GM12801 (cell line): Measurements from ENCODE around the gene ANKS1B.

Experiments
- TF ChIP-seq, protein P1 (sequence below): IDR thresholded peaks from one replicate; pipeline ENCODE4 v1.5.1; 2011; ENCODE audit warnings: control low read depth; ENCODE audit not compliant: insufficient read length; ENCODE audit errors: extremely low read depth

The ANKS1B gene

DNA sequence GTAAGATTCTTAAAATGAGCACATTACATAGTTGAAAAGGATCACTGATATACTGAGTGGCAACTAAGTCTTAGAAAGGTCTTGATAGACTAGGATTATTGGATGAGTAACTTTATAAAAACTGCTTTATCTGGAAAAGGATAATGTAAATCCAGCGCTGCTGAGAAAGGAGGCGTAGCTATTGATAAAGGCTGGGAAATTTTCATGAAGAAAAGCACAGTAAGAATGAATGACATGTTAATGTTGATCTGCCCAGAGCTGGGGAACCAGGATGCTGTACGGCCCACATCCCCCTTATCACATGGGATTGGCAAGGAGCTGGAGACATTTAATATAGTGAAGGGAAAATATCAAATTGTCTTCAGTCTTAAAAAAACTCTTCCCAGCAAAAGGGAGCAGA is 1165.7 kb downstream of the ANKS1B start:
- TF ChIP-seq, protein P1, sequence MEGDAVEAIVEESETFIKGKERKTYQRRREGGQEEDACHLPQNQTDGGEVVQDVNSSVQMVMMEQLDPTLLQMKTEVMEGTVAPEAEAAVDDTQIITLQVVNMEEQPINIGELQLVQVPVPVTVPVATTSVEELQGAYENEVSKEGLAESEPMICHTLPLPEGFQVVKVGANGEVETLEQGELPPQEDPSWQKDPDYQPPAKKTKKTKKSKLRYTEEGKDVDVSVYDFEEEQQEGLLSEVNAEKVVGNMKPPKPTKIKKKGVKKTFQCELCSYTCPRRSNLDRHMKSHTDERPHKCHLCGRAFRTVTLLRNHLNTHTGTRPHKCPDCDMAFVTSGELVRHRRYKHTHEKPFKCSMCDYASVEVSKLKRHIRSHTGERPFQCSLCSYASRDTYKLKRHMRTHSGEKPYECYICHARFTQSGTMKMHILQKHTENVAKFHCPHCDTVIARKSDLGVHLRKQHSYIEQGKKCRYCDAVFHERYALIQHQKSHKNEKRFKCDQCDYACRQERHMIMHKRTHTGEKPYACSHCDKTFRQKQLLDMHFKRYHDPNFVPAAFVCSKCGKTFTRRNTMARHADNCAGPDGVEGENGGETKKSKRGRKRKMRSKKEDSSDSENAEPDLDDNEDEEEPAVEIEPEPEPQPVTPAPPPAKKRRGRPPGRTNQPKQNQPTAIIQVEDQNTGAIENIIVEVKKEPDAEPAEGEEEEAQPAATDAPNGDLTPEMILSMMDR: no peak

- TF ChIP-seq, protein P1: no peak
Observed at GRCh38 chr12:98818239-98818638, 1166.5 kb downstream of the ANKS1B start.

GRCh38 chr12:98817742-98818141 is 1167.0 kb downstream of the ANKS1B start:
- TF ChIP-seq, protein P1: no peak

GRCh38 chr12:98816720-98817119 is 1168.0 kb downstream of the ANKS1B start:
- TF ChIP-seq, protein P1: no peak

DNA sequence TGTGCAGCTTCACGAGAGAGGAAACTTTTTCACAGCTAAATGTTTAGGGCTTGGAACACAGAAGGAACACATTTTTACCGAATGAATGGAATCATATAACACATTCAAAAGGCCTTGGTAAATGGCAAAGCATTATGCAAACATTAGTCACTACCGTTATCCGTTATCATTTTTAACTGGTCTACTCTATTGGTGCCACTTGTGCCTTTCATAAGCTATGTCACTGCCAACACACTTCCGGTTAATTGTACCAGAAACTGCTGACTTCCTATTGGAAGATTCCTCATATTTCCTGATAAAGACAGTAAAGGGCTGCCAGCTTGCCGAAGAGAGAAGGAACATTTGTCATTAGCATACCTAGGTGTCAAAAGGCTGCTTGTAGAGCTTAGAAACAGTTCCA is 1170.5 kb downstream of the ANKS1B start:
- TF ChIP-seq, protein P1: no peak

DNA sequence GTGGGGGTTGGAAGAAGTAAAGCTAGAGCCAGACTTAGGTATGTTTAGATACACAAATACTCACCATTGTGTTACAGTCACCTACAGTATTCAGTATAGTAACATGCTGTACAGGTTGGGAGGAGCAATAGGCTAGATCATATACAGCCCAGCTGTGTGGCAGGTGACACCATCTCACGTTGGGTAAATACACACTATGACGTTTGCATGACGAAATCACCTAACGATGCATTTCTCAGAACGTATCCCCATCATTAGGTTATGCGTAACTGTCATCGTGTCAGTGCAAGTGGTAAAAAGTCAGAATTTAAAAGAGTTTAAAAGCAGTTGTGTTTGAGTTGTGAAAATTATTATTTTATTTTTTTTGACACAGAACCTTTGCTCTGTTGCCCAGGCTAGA is 1172.5 kb downstream of the ANKS1B start:
- TF ChIP-seq, protein P1: no peak

- TF ChIP-seq, protein P1: no peak
Observed at GRCh38 chr12:98808243-98808875, 1176.4 kb downstream of the ANKS1B start.
